ENCODE data around the gene CUEDC1. TPM values are rescaled to one million over a fixed set of nuclear protein-coding genes. Genes with fewer than 3 reads are reported as not detected.
"Not testable (repeated sequence)": the region's sequence is repeated elsewhere in the genome, so short reads cannot be mapped to it uniquely, and the experiment has no call there.

The CUEDC1 gene
- total RNA-seq, 1 donor from 2014 or later = 49.7 TPM

DNA sequence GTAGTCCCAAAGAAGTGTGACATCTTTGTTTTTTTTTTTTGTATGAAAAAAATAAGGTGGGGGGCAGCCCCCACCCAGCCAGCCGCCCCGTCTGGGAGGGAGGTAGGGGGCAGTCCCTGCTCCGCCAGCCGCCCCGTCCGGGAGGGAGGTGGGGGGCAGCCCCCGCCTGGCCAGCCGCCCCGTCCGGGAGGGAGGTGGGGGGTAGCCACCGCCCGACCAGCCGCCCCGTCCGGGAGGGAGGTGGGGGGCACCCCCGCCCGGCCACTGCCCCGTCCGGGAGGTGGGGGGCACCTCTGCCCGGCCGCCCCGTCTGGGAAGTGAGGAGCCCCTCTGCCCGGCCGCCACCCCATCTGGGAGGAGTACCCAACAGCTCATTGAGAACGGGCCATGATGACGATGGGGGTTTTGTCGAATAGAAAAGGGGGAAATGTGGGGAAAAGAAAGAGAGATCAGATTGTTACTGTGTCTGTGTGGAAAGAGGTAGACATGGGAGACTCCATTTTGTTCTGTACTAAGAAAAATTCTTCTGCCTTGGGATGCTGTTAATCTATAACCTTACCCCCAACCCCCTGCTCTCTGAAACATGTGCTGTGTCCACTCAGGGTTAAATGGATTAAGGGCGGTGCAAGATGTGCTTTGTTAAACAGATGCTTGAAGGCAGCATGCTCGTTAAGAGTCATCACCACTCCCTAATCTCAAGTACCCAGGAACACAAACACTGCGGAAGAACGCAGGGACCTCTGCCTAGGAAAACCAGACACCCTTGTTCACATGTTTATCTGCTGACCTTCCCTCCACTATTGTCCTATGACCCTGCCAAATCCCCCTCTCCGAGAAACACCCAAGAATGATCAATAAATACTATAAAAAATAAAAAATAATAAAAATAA lies 108.9 kb downstream of the CUEDC1 start:
- DNase-seq (ENCODE audit: low read depth) = not testable (repeated sequence)

- no peak for DNase-seq (ENCODE audit: low read depth)
These were observed 112.9 kb downstream of the CUEDC1 start for GRCh38 chr17:57842280-57842679.

GRCh38 chr17:57839571-57839923 lies 115.7 kb downstream of the CUEDC1 start:
- DNase-seq (ENCODE audit: low read depth) = no peak

- DNase-seq (ENCODE audit: low read depth) = no peak
These were observed 116.2 kb downstream of the CUEDC1 start for GRCh38 chr17:57838857-57839570.

- no peak for DNase-seq (ENCODE audit: low read depth)
These were observed 116.8 kb downstream of the CUEDC1 start for GRCh38 chr17:57838453-57838852.

GRCh38 chr17:57835333-57835900 lies 119.8 kb downstream of the CUEDC1 start:
- DNase-seq (ENCODE audit: low read depth) = no peak

- DNase-seq (ENCODE audit: low read depth) = peak; percentile 61
These were observed 121.0 kb downstream of the CUEDC1 start for GRCh38 chr17:57834146-57834741.

DNA sequence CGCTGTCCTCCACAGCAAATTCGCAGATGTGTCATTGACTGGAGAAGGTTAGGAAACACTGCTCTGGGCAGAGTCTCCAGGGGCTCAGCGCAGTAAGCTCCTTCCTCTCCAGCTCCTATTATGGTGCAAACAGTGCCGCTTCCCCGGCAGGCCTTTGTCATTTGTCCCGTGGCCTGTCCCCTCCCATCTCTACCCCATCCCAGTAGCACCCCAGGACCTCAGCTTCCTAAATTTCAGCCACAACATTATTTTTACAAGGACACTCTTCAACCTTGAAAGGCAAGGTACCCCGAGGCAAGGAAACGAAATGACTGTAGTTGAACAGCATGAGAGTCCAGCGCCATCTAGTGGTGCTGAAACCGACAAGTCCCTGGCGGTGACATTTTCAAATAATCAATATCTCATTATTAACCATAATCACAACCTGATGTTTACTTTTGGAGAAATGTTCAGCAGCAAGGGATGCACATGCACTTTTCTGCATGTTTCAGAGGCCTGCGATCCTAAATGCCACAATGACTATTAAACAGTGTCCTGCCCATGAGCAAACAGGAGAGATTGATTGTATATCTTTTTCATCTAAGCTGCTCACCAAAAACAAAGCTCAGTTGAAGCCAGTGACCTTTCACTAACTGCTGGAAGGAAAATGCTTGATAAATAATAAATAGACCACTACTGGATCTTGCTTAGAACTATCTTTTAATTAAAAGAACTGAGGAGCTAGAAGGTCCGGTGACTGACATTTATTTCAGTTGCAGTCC lies 121.9 kb downstream of the CUEDC1 start:
- DNase-seq (ENCODE audit: low read depth) = peak; percentile 73

DNA sequence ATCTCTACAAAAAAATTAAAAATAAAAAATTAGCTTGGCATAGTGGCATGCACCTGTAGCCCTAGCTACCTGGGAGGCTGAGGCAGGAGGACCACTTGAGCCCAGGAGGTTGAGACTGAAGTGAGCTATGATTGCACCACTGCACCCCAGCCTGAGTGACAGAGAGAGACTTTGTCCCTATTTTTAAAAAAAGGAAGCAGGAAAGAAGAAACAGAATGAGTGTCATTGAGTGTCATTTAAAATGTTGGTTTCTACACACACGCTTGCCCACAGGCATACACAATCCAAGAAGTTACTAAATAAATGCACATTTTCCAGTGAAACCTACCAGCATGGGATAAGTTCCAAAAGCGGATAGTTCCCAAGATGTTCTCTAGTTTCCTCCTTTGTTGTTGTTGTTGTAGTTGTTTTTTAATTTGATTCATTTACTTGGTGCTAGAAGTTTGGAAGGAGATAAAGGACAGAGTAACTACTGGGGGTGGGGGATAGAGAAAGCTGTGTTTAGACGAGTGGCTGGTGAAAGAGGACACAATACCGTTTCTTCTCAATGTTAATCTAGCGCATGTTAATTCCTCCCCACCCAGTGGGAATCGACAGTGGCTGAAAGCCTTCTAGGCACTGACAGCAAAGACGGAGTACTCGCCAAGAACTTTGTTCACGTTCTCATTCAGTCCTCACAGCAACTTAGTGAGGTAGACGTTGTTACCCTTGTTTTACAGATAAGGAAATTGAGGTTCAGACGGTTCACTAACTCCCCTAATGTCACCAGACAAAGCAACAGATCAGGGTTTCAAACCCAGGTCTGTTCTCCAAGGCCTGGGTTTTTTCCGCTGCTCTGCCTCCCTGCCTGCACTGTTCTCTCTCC lies 122.7 kb downstream of the CUEDC1 start:
- no peak for DNase-seq (ENCODE audit: low read depth)

GRCh38 chr17:57830880-57831279 lies 124.3 kb downstream of the CUEDC1 start:
- DNase-seq (ENCODE audit: low read depth) = no peak

GRCh38 chr17:57823469-57824401 lies 131.5 kb downstream of the CUEDC1 start:
- DNase-seq (ENCODE audit: low read depth) = no peak

DNA sequence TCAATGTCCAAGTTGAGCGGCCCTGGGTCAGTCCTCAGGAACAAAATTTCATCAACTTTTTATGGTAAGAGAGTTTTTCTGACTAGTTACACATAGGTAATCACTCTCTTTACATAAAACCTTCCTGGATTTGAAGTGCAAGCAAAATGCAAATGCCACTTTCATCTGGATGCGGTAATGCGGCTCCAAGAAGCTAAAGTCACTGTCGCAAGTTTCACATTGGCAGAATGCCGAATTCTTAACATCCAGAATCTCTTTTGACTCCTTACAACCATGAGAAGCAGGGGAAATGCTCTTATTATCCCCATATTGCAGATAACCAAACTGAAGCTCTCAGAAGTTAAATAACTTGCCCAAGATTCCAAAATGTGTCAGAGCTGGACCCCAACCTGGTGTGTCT lies 135.3 kb downstream of the CUEDC1 start:
- no peak for DNase-seq (ENCODE audit: low read depth)

DNA sequence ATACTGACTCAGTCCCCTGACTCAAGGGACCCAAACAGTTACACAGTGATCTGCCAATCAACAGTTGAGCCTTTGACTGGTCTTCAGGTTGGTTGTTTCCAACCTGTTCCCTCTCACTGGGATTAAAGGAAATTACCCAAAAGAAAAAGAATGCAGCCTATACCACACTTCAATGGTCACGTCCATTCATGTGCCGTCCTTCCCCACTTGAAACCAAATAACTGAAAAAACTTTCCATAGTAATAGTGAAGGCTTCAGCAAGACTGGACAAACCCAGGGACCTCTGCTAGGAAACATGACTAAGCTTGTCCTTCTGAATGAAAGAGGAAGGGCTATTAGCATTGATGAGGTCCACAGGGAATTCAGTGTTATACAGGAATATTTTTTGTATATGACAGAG lies 135.9 kb downstream of the CUEDC1 start:
- DNase-seq (ENCODE audit: low read depth) = no peak

DNA sequence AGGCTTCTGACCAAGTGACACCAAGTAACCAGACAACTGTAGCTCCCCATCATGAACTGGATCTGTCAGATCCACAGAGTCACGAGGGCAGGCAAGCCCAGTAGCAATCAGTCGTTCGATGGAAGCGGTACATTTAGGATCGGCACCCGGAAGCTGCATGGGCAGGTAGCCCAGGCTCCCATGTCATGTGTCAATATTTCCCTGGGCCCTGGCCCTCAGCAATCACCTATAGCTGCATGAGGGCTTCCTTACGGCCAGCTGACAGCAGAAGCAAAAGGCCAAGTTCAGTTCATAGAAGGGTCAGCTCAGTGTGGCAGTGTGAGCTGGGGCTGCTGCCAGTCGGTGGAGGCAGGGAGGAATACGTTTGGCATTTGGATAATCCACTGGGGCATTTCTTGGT lies 137.1 kb downstream of the CUEDC1 start:
- DNase-seq (ENCODE audit: low read depth) = no peak

DNA sequence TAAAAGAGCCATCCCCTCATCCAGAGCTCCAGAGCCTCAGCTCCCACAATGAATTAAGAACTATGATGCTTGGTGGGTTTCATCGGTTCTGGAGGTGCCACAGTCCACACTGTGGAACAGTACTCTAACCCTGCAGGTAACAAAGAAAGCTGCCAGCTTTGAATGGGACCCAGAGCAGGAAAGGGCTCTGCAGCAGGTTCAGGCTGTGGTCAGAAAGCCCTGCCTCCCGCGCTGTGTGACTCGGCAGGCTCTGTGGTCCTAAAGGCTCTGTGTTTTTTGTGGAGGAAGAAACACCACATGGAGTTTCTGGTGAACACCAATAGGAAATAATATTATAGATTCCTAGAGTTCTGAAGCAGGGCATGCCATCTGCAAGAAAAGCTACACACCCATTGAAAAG lies 137.9 kb downstream of the CUEDC1 start:
- DNase-seq (ENCODE audit: low read depth) = no peak

DNA sequence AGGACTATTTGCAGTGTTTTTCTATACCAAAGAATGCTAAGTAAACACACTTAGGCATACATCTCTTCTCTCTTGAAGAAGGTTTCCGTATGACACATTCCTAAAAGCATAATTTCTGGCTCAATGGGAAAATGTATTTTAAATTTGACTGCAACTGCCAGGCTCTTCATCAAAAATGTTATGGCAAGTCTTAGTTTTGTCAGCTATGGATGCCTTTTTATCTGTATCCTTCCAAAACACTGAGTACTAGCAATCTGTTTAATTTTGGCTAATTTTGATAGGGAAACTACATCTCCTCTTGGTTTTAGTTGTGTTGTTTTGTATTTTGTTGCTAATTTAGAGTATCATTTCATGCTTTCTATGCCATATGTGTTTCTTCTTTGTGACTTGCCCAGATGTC lies 140.8 kb downstream of the CUEDC1 start:
- no peak for DNase-seq (ENCODE audit: low read depth)

DNA sequence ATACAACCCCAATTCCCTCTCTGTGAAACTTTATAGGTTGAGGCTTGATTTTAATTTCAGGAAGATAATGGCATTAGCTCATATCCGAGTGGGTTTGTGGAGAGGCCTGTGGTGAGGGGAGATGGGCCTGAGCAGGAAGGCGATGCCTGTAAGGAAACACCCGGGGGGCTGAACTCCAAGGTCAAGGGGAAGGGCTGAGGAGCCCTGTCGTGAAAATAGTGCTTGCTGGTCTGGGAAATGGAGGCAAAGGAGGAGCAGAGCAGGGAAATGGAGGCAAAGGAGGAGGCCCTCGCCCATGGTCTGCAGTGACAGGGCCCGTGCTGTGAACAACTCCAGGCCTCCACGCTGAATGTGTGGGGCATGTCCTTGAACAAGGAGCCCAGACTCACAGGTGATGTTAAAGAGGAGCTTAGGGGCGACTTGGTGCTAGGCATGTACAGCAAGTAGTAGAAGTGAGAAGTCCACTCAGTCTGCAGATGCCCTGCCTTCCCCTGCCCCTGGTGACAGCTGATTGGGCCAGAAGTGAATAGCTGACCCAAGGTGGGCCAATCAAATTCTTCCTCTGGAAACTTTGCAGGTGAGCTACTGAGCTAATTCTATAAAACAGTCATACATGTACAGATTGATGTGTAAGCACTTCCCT lies 143.5 kb downstream of the CUEDC1 start:
- DNase-seq (ENCODE audit: low read depth) = peak; percentile 62

Data from myocyte (in vitro differentiated cells).